ENCODE data around the gene GRIA2.

GRCh38 chr4:157372154-157372553, 151.6 kb downstream of the GRIA2 start:
- TF ChIP-seq CTCF (conservative IDR thresholded peaks at IDR 0.05) (no peak), ZFX (IDR thresholded peaks at IDR 0.05) (no peak)
